Endothelial cell of umbilical vein (primary cell): ENCODE results near the gene CPED1. TPM values are rescaled to one million over a fixed set of nuclear protein-coding genes. Genes with fewer than 3 reads are reported as not detected.

Experiments
- BruUV-seq: library from RNA; stranded (reverse); fragments of 400-500 nt; replicated peaks from 2 replicates; lab custom pipeline; 2021; lab: Mats Ljungman, UMichigan
- CTCF ChIA-PET: fragments of 300-600, 350-600 bp; sonication (Branson Sonifier 250); formaldehyde crosslinking; loops from one replicate; lab custom pipeline; 2021; ENCODE audit warnings: antibody characterized with exemption, inconsistent platforms; lab: Charles Lee
- POLR2A ChIA-PET: fragments of 300-600, 350-600 bp; sonication (Branson Sonifier 250); formaldehyde crosslinking; loops from one replicate; lab custom pipeline; 2021; ENCODE audit warnings: antibody characterized with exemption, inconsistent platforms; lab: Charles Lee
- DNase-seq: peaks from one replicate; pipeline ENCODE4 v3.0.0-alpha.2; 2011; ENCODE audit warnings: low read depth, low spot score
- FAIRE-seq: peaks from 2 replicates; lab custom pipeline; 2011; peaks lifted over from hg19 to GRCh38; lab: Jason Lieb, UNC
- H2AFZ ChIP-seq: 2 replicates; pipeline ENCODE4 v1.6.0; 2012; ENCODE audit warnings: low read depth, low read length, control low read depth, inconsistent platforms
- H3K27ac ChIP-seq: 2 replicates; pipeline ENCODE4 v1.5.1; 2011; ENCODE audit warnings: low read depth, mild to moderate bottlenecking, control low read depth, low read length, moderate library complexity; ENCODE audit not compliant: insufficient read depth
- H3K27me3 ChIP-seq, 2 experiments: 2 replicates each; pipeline versions ENCODE4 v1.6.0 to v1.6.1; 2011; ENCODE audit warnings: low read length in 2 of 2, mixed read lengths in 1 of 2; ENCODE audit not compliant: control insufficient read depth in 2 of 2, insufficient read depth in 2 of 2
- H3K36me3 ChIP-seq, 2 experiments: 2 replicates in 1 of 2; 3 replicates in 1 of 2; pipeline ENCODE4 v1.5.1; 2011; ENCODE audit warnings: low read length in 2 of 2, mild to moderate bottlenecking in 1 of 2, moderate library complexity in 1 of 2; ENCODE audit not compliant: control insufficient read depth in 2 of 2, insufficient read depth in 2 of 2; ENCODE audit errors: extremely low read depth in 1 of 2
- H3K4me1 ChIP-seq: 3 replicates; pipeline ENCODE4 v1.5.1; 2011; ENCODE audit warnings: mild to moderate bottlenecking, low read length; ENCODE audit not compliant: control insufficient read depth, insufficient read depth; ENCODE audit errors: extremely low read depth
- H3K4me2 ChIP-seq: 2 replicates; pipeline ENCODE4 v1.6.1; 2011; ENCODE audit warnings: low read length, control low read depth, mixed read lengths; ENCODE audit not compliant: insufficient read depth
- H3K4me3 ChIP-seq, 3 experiments: fragments of 200-600 bp in 1 of 3; sonication (generic), shearing (Covaris generic) in 1 of 3; replicated peaks in 1 of 3; 2 replicates each; pipeline ENCODE4 v1.5.1; 2011 to 2016; ENCODE audit warnings: control low read depth in 3 of 3, low read length in 3 of 3, mild to moderate bottlenecking in 2 of 3, inconsistent platforms in 1 of 3, low read depth in 1 of 3, moderate library complexity in 1 of 3; ENCODE audit not compliant: insufficient read depth in 1 of 3
- H3K79me2 ChIP-seq: 2 replicates; pipeline ENCODE4 v1.6.0; 2012; ENCODE audit warnings: low read length, inconsistent platforms; ENCODE audit not compliant: control insufficient read depth, insufficient read depth
- H3K9ac ChIP-seq: replicated peaks from 2 replicates; pipeline ENCODE3; 2011; ENCODE audit warnings: low read length, control low read depth; ENCODE audit not compliant: insufficient read depth; ENCODE audit errors: extremely low read depth
- H3K9me1 ChIP-seq: replicated peaks from 3 replicates; pipeline ENCODE4 v1.6.0; 2011; ENCODE audit warnings: mild to moderate bottlenecking, low read length; ENCODE audit not compliant: control insufficient read depth, insufficient read depth; ENCODE audit errors: extremely low read depth
- H3K9me3 ChIP-seq: replicated peaks from 2 replicates; pipeline ENCODE4 v1.5.1; 2012; ENCODE audit warnings: low read length, inconsistent platforms; ENCODE audit not compliant: control insufficient read depth, insufficient read depth
- H4K20me1 ChIP-seq: replicated peaks from 2 replicates; pipeline ENCODE3; 2011; ENCODE audit warnings: mild to moderate bottlenecking, low read length; ENCODE audit not compliant: control insufficient read depth, insufficient read depth; ENCODE audit errors: extremely low read depth
- EZH2 ChIP-seq: IDR thresholded peaks from 2 replicates; pipeline ENCODE4 v1.6.1; 2012; ENCODE audit warnings: borderline replicate concordance, low read depth, mild to moderate bottlenecking, moderate library complexity, low read length, inconsistent platforms; ENCODE audit not compliant: severe bottlenecking
- FOS ChIP-seq: IDR thresholded peaks from 2 replicates; pipeline ENCODE4 v1.6.1; 2011; ENCODE audit warnings: mild to moderate bottlenecking, low read length, moderate library complexity, borderline replicate concordance; ENCODE audit not compliant: insufficient read depth
- GATA2 ChIP-seq: IDR thresholded peaks from 2 replicates; pipeline ENCODE4 v1.7.0; 2011; ENCODE audit warnings: low read depth, mild to moderate bottlenecking, moderate library complexity, mixed read lengths, low read length; ENCODE audit not compliant: insufficient read length, insufficient read depth
- JUN ChIP-seq: IDR thresholded peaks from 2 replicates; pipeline ENCODE4 v1.6.1; 2011; ENCODE audit warnings: borderline replicate concordance, low read depth; ENCODE audit not compliant: insufficient read length, insufficient read depth
- MYC ChIP-seq: IDR thresholded peaks from one replicate; pipeline ENCODE4 v1.6.1; 2011; ENCODE audit warnings: mild to moderate bottlenecking, low read depth, low read length
- POLR2A ChIP-seq: IDR thresholded peaks from 2 replicates; pipeline ENCODE4 v1.6.1; 2012; ENCODE audit warnings: low read depth, mild to moderate bottlenecking, control low read depth, low read length
- POLR2AphosphoS5 ChIP-seq: IDR thresholded peaks from 2 replicates; pipeline ENCODE4 v1.6.1; 2012; ENCODE audit warnings: low read depth, mild to moderate bottlenecking, control low read depth, low read length, moderate library complexity; ENCODE audit not compliant: insufficient read depth
- dilution Hi-C: fragments of 300-500 bp; cut with MboI; formaldehyde crosslinking; loops from one replicate; pipeline ENCODE4 v1.15.0; 2019; ENCODE audit warnings: low sequenced_read_pairs; ENCODE audit not compliant: extremely low pct_ligation_motif_present
- intact Hi-C: fragments of 100-400 bp; cut with micrococcal nuclease; formaldehyde crosslinking; loops from one replicate; pipeline ENCODE4 v1.10.0; 2022
- polyA plus RNA-seq, 4 experiments: library from polyadenylated mRNA; depleted of rRNA in 3 of 4; stranded (reverse) in 3 of 4; unstranded in 1 of 4; fragments of >200 nt; gene quantifications; 2 replicates each; pipeline versions ENCODE4 v1.2.1 to v1.2.3, GENCODE V29; 2011 to 2012; ENCODE audit warnings: missing spikeins in 1 of 4
- total RNA-seq: library from RNA; stranded (reverse); gene quantifications from 2 replicates; pipeline ENCODE4 v1.2.3, GENCODE V29; 2021
- TF ChIP-seq, protein P1 (sequence below): IDR thresholded peaks from 2 replicates; pipeline ENCODE4 v1.6.1; 2011; ENCODE audit not compliant: insufficient read depth, insufficient read length
- TF ChIP-seq, protein P2 (sequence below), 2 donors: IDR thresholded peaks; 1 replicate in 1 of 2; 2 replicates in 1 of 2; pipeline ENCODE4 v1.5.1; 2011; ENCODE audit warnings: low read length in 2 of 2, mild to moderate bottlenecking in 2 of 2, moderate library complexity in 2 of 2, control low read depth in 1 of 2, inconsistent platforms in 1 of 2, low read depth in 1 of 2; ENCODE audit not compliant: insufficient read depth in 1 of 2; ENCODE audit errors: extremely low read depth in 1 of 2

The CPED1 gene
- total and polyA plus RNA-seq, 2 donors (not counting 3 experiments of a cell fraction or from before 2014, with no cell fraction given): 0.22 to 3.0 TPM

DNA sequence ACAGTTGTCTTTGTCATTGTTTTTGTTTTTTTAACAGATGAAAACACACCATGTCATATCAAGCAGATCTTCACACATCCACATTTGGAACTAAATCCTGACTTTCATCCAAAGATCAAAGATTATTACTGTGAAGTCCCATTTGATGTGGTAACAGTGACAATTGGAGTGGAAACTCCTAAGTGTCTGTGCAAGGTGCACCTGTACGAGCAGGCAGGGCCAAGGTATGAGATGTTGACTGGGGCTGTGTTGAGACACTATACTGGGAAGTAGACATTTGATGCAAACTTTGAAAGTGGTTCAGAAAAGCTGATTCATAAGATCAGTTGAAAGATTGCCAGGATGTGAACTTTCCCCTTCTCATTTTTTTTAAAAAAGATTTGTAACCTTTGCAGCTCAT, 152.3 kb downstream of the CPED1 start:
- DNase-seq: no peak
- ChIA-PET POLR2A (no interaction called here), CTCF (no interaction called here)
- TF ChIP-seq MYC: no peak
- TF ChIP-seq POLR2A: no peak
- TF ChIP-seq JUN: no peak
- no peak for TF ChIP-seq POLR2AphosphoS5
- no peak for TF ChIP-seq GATA2
- no peak for TF ChIP-seq EZH2
- no peak for TF ChIP-seq FOS
- TF ChIP-seq, protein P1, sequence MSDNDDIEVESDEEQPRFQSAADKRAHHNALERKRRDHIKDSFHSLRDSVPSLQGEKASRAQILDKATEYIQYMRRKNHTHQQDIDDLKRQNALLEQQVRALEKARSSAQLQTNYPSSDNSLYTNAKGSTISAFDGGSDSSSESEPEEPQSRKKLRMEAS: no peak
- TF ChIP-seq, protein P2, sequence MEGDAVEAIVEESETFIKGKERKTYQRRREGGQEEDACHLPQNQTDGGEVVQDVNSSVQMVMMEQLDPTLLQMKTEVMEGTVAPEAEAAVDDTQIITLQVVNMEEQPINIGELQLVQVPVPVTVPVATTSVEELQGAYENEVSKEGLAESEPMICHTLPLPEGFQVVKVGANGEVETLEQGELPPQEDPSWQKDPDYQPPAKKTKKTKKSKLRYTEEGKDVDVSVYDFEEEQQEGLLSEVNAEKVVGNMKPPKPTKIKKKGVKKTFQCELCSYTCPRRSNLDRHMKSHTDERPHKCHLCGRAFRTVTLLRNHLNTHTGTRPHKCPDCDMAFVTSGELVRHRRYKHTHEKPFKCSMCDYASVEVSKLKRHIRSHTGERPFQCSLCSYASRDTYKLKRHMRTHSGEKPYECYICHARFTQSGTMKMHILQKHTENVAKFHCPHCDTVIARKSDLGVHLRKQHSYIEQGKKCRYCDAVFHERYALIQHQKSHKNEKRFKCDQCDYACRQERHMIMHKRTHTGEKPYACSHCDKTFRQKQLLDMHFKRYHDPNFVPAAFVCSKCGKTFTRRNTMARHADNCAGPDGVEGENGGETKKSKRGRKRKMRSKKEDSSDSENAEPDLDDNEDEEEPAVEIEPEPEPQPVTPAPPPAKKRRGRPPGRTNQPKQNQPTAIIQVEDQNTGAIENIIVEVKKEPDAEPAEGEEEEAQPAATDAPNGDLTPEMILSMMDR (IDR thresholded peaks at IDR 0.05; ENCODE audit: extremely low read depth in 1 of 2, insufficient read depth in 1 of 2, low read depth in 1 of 2, low read length in 2 of 2): no peak
- H3K9me3 ChIP-seq: no peaks in the 10 kb centered on the region
- no peak overlapping the region for H3K27ac ChIP-seq
- peaks cover 0 to 9% of the 10 kb centered on the region in 2 experiments for H3K27me3 ChIP-seq
- no peak overlapping the region for H3K4me3 ChIP-seq
- no peaks in the 10 kb centered on the region for H4K20me1 ChIP-seq
- H3K9me1 ChIP-seq: no peaks in the 10 kb centered on the region
- dilution Hi-C loops: no loop called here
- no peak overlapping the region for H2AFZ ChIP-seq
- H3K9ac ChIP-seq: no peak overlapping the region
- no peaks in the 10 kb centered on the region for H3K36me3 ChIP-seq
- intact Hi-C loops: no loop called here
- no peak overlapping the region for H3K4me2 ChIP-seq
- BruUV-seq: no TSS peak
- no peak for FAIRE-seq
- no peaks in the 10 kb centered on the region for H3K4me1 ChIP-seq
- no peaks in the 10 kb centered on the region for H3K79me2 ChIP-seq
